HT1080 (cell line): ENCODE results near the gene CISD1. TPM values are rescaled to one million over a fixed set of nuclear protein-coding genes. Genes with fewer than 3 reads are reported as not detected.

Experiments used
- DNase-seq: peaks from one replicate; pipeline ENCODE4 v3.0.0-alpha.2; 2015; ENCODE audit warnings: low read depth
- total RNA-seq: library from RNA; depleted of rRNA; stranded (reverse); fragments of >200 nt; shearing (Covaris generic); gene quantifications from 2 replicates; pipeline ENCODE4 v1.2.3, GENCODE V29; 2014; rRNA removed

The CISD1 gene
- total RNA-seq, 1 experiment from 2014 or later = 63.0 TPM

GRCh38 chr10:58305821-58306220 lies 36.9 kb downstream of the CISD1 start:
- no peak for DNase-seq

GRCh38 chr10:58307676-58308075 lies 38.7 kb downstream of the CISD1 start:
- no peak for DNase-seq

DNA sequence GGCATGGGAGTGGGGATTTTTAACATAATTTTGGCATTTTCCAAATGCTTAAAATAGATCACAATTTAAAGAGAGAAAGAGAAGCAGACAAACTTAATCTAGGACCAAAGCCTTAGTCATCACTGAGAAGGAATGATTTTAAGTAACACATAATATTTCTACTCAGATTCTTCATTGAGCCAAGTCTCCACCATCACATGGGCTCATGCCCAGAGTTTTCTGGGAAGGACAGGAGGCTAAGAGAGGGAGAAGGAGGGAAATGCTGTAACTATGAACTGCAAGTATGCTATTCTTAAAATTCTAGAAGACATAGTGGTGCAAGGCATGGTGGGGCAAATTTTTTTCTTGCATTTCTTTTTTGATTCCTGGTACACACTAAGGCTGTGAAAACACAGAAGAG lies 42.1 kb downstream of the CISD1 start:
- DNase-seq = no peak

GRCh38 chr10:58316874-58317273 lies 47.9 kb downstream of the CISD1 start:
- DNase-seq = no peak

DNA sequence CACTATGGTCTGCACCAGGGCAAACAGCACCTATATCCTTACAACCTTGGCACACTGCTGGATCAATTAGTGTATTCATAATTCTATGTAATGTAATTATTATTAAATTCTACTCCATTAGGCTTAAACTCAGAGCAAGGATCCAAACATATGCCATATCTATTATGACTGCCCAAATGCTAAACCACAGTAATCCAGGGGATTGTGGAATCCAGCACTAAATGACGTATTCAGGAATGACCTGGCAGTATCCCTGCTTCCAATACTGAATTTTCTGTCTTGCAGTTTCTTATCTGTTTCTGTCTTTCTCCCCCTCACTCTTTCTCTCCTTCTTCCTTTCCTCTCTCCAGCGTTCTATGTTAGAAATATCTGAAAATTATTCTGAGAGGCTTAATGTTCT lies 49.4 kb downstream of the CISD1 start:
- no peak for DNase-seq

DNA sequence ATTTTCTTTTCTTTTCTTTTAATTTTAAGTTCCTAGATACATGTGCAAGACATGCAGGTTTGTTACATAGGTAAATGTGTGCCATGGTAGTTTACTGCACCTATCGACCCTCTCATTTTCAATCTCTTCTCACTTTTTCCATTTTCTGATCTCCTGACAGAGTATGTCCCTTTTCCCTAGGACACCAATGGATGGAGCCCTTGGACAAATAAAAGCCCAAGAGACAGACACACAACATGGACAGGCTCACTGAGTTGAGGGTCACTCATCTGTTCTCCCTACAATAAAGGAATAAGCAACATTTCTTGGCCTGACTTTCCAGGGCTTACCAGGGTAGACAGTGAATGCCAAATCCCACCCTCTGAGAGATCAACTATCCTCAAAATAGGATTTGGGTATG lies 50.6 kb downstream of the CISD1 start:
- no peak for DNase-seq

DNA sequence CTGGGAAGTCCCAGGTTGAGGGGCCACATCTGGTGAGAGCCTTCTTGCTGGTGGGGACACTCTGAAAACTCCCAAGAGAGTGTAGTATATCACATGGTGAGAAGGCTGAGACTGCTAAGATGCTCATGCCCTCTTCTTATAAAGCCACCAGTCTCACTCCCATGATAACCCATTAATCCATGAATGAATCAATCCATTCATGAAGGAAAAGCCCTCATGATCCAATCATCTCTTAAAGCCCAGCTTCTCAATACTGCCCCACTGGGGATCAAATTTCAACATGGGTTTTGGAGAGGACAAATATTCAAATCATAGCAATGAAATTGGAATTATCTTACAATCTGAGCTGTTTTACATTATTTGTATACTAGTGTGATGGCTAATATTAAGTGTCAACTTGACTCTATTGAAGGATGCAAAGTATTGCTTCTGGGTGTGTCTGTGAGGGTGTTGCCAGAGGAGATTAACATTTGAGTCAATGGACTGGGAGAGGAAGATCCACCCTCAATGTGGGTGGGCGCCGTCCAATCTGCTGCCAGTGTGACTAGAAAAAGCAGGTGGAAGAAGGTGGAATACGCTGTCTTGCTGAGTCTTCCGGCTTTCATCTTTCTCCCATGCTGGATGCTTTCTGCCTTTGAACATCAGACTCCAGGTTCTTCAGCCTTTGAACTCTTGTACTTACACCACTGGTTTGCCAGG lies 51.5 kb downstream of the CISD1 start:
- no peak for DNase-seq

DNA sequence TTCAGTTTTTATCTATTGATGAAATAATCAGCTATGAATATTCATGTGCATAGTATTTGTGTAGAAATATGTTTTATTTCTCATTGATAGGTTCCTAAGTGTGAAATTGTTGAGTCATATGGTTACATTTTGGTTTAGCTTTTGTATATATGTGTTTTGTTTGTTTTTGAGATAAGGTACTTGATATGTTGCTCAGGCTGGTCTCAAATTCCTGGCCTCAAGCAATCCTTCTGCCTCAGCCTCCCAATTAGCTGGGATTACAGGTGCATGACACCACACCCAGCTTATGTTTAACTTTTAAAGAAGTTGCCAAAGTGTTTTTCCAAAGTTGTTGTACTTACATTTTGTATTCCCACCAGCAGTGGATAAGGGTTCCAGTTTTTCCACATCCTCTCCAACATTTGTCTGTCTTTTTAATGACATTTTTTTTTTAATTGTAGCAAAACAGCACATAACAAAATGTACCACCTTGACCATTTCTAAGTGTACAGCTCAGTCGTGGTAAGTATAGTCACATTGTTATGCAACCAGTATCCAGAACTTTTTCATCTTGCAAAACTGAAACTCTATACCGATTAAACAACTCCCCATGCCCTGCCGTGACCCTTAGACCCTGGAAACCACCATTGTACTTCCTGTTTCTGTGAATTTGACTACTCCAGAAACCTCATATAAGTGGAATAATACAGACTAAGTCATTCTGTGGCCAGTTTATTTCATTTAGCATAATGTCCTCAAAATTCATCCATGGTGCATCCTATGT lies 53.3 kb downstream of the CISD1 start:
- DNase-seq = peak; percentile 76

- DNase-seq = no peak
Measured at GRCh38 chr10:58322835-58323209, 53.9 kb downstream of the CISD1 start.

DNA sequence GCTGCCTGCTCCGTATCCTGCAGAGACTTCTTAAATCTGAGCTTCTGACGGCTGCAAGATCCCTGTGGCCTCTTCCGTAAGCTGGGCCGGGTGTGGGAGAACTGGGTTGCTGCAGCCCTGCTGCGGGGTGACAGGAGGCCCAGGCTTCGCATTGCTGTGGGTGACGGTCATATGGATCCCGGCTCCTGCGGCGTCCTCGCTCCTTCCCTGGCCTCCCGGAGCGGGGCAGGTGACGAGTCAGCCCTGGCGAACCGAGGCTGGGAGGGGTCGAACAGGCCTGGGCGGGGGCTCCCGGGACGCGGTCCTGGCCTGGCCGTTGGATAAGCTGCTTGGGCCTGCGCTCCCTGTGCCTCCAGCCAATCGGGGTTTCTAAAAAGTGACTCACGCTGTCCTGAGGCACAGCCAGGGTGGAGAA lies 58.0 kb downstream of the CISD1 start:
- no peak for DNase-seq

- DNase-seq = no peak
Measured at GRCh38 chr10:58328233-58328632, 59.3 kb downstream of the CISD1 start.

DNA sequence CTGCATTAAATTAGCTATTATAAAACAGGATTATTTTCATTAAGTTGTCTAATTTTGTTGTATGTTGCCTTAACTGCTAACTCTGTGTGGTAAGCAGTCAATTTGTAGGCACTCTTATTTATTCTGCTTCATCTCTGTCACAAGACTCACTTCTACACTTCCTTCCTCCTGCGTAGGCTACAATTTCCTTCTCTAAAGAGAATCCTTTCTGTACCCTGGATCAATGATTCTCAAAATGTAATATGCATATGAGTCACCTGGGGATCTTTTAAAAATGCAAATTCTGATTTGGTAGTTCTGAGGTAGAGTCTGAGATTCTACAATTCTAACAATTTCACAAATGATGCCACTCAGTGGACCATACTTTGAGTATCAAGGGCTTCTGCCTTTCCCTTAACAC lies 61.5 kb downstream of the CISD1 start:
- no peak for DNase-seq

- DNase-seq = no peak
Measured at GRCh38 chr10:58331646-58332045, 62.7 kb downstream of the CISD1 start.

DNA sequence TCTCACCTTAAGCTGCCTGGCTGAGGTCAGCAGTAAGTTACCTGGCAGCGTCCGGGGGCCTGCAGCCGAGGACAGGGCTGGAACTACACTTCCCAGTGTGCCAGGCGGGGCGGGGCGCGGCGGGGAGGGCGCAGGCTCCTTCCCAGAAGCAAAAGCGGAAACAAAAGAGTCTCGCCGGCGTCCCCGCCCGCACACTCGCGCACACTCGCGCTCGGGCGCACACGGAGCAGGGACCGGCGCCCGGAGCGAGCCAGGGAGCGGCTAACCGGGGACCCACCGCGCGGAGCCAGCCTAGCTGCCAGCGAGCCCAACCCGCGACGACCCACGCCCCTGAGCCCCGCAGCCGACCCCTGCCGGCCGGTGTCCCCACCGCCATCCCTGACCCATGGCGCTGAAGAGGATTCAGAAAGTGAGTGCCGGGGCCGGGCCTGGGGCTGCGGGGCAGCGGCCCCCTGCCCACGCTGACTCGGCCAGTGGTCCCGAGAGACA lies 65.9 kb downstream of the CISD1 start, which contains the start of gene UBE2D1:
UBE2D1 (plus strand) TSS at position 190 of the 489 bp plus-strand sequence; CDS start at position 386, 196 bp downstream.
- peak; percentile 61 for DNase-seq

DNA sequence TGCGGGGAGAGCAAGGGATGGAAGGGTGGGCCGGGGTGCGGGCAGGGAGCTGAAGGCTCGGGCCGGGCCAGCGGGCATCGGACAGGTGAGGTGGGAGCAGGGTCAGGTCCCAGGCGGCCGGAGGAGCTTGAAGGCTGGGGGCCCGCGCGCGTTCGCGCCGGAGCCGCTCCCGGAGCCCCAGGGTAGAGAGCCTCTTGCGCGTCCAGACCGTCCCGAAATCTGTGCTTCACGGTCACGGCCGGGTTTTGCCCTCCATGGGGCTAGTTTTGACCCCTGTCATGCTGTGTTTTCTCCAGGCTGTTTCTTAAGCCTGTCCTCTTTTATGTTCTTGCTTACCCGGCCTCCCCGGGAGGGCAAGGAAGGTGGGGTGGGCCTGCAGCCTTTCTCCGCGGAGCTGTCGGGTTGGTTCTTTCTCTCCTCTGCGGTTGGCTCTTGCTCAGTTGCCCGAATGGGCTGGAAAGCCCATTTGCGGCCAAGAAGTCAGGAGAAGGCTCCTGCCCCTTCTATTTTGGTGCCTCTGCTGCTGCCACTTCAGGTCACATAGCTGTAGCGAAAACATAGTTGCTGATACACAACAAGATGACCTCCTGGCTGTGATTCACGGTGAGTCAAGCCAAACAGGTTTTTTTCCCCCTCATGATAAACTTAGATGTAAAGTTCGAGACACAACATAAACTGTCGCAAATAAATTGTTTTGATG lies 66.5 kb downstream of the CISD1 start:
- peak; percentile 61 for DNase-seq

- DNase-seq = no peak
Measured at GRCh38 chr10:58336242-58336641, 67.3 kb downstream of the CISD1 start.

Other genes starting within 250 kb of the CISD1 start
- 3.1 and 3.7 TPM in 2 replicates for gene IPMK, start 1.3 kb upstream of the CISD1 start, total RNA-seq
- 12.1 and 18.2 TPM in 2 replicates for gene UBE2D1, start 65.8 kb downstream of the CISD1 start, total RNA-seq
- gene TFAM, start 116.2 kb downstream of the CISD1 start, total RNA-seq = 137 and 141 TPM in 2 replicates
- 7.9 and 8.7 TPM in 2 replicates for gene BICC1, start 243.7 kb downstream of the CISD1 start, total RNA-seq